Tibial nerve (tissue), 4 donors: Measurements from ENCODE around the gene OSBPL9.

Experiments
- EP300 ChIP-seq, 2 donors: sonication (generic); formaldehyde crosslinking; IDR thresholded peaks; one replicate each; pipeline ENCODE4 v1.6.1; 2017; ENCODE audit warnings: antibody characterized with exemption in 2 of 2, mild to moderate bottlenecking in 1 of 2
- POLR2A ChIP-seq, 2 donors: fragments of 450-650 bp; IDR thresholded peaks; one replicate each; pipeline ENCODE4 v1.6.1; 2017; ENCODE audit warnings: antibody characterized with exemption in 2 of 2, mild to moderate bottlenecking in 2 of 2, moderate library complexity in 2 of 2
- TF ChIP-seq, protein P1 (sequence below), 5 experiments: fragments of 200-600 bp in 3 of 5; fragments of 450-650 bp in 2 of 5; sonication (generic) in 3 of 5; IDR thresholded peaks; one replicate each; pipeline ENCODE4 v1.5.1; 2016 to 2019; ENCODE audit warnings: antibody characterized with exemption in 5 of 5, mild to moderate bottlenecking in 3 of 5, moderate library complexity in 2 of 5

GRCh38 chr1:51638350-51638749, 21.5 kb downstream of the OSBPL9 start:
- TF ChIP-seq, protein P1, sequence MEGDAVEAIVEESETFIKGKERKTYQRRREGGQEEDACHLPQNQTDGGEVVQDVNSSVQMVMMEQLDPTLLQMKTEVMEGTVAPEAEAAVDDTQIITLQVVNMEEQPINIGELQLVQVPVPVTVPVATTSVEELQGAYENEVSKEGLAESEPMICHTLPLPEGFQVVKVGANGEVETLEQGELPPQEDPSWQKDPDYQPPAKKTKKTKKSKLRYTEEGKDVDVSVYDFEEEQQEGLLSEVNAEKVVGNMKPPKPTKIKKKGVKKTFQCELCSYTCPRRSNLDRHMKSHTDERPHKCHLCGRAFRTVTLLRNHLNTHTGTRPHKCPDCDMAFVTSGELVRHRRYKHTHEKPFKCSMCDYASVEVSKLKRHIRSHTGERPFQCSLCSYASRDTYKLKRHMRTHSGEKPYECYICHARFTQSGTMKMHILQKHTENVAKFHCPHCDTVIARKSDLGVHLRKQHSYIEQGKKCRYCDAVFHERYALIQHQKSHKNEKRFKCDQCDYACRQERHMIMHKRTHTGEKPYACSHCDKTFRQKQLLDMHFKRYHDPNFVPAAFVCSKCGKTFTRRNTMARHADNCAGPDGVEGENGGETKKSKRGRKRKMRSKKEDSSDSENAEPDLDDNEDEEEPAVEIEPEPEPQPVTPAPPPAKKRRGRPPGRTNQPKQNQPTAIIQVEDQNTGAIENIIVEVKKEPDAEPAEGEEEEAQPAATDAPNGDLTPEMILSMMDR (IDR thresholded peaks at IDR 0.05): no peak
- TF ChIP-seq EP300 (IDR thresholded peaks at IDR 0.05) (no peak), POLR2A (IDR thresholded peaks at IDR 0.05) (no peak)
